Activated CD4-positive, CD25-positive, alpha-beta regulatory T cell treated with anti-CD3 and anti-CD28 coated beads, Interleukin-2, amount 50 U/mL, for 72 hours (primary cell): ENCODE data around the gene B3GALT6.

Experiments used
- DNase-seq: peaks from one replicate; pipeline ENCODE4 v3.0.0; 2021

The B3GALT6 gene

GRCh38 chr1:1202831-1203560 is 29.0 kb upstream of the B3GALT6 start:
- no peak for DNase-seq

- no peak for DNase-seq
Measured at GRCh38 chr1:1203561-1204424, 28.2 kb upstream of the B3GALT6 start.

GRCh38 chr1:1204425-1204920 is 27.6 kb upstream of the B3GALT6 start:
- DNase-seq = no peak

GRCh38 chr1:1204998-1205768 is 26.9 kb upstream of the B3GALT6 start:
- no peak for DNase-seq

GRCh38 chr1:1205769-1206375 is 26.2 kb upstream of the B3GALT6 start:
- DNase-seq = no peak

GRCh38 chr1:1206376-1206965 is 25.6 kb upstream of the B3GALT6 start, which contains the start of gene TNFRSF18:
Gene TNFRSF18 (minus strand): TSS chr1:1206592. CDS start chr1:1206571, 21 bp downstream.
- peak; percentile 72 for DNase-seq

GRCh38 chr1:1206966-1207531 is 25.0 kb upstream of the B3GALT6 start:
- DNase-seq = no peak

- DNase-seq = no peak
Measured at GRCh38 chr1:1207571-1207892, 24.5 kb upstream of the B3GALT6 start.

- DNase-seq = no peak
Measured at GRCh38 chr1:1208713-1209433, 23.2 kb upstream of the B3GALT6 start.

- no peak for DNase-seq
Measured at GRCh38 chr1:1210726-1211540, 21.1 kb upstream of the B3GALT6 start.

GRCh38 chr1:1211541-1212441 is 20.2 kb upstream of the B3GALT6 start:
- DNase-seq = no peak

GRCh38 chr1:1212780-1213344 is 19.2 kb upstream of the B3GALT6 start:
- DNase-seq = peak; percentile 66

GRCh38 chr1:1213345-1214265 is 18.4 kb upstream of the B3GALT6 start, which contains the start of gene TNFRSF4:
Gene TNFRSF4 (minus strand): TSS chr1:1214153. CDS start chr1:1214127, 26 bp downstream.
- DNase-seq = no peak

GRCh38 chr1:1215080-1215676 is 16.9 kb upstream of the B3GALT6 start:
- no peak for DNase-seq

- no peak for DNase-seq
Measured at GRCh38 chr1:1215881-1216605, 16.0 kb upstream of the B3GALT6 start.
